Measurements from ENCODE around the gene TCEA3.
A peak's percentile ranks its signal among the peaks of the same experiment; 100 is the strongest.

Gene TCEA3

DNA sequence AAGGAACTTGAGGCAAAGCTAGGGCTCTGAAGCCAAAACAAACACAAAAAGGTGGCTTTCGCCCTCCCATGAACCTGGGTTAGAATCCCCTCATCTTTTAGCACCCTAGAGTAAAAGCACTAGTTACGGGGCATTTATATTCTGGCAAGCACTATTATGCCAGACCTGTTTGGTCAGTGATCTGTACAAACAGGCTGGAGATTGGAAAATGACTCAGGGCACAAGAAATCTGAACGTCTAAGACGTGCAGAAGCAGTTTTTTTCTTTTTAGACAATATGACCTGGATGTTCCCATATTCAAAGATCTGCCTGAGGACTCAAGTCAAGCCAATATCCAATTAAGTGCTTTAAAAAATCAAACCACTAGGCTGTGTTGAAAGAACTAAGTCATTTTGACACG is 58.0 kb downstream of the TCEA3 start:
- DNase-seq, result no peak

DNA sequence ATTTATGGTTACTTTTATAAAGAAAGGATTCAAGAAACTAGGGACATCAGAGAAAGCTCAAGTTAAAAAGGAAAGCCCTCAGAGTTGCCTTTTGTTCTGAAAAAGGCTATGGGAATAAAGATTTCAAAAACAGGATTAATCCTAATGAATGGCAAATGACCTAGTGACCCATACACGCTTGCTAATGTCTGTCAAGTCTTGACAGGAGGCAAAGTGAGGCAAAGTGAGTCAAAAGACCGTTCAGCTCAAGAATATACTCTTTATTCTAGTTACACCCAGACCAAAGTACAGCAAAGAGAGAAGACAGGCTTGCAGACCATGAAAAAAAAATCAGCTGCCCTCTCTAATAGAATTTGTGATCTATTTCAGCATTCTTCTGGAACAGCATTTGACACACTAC is 58.4 kb downstream of the TCEA3 start:
- DNase-seq, result no peak

DNA sequence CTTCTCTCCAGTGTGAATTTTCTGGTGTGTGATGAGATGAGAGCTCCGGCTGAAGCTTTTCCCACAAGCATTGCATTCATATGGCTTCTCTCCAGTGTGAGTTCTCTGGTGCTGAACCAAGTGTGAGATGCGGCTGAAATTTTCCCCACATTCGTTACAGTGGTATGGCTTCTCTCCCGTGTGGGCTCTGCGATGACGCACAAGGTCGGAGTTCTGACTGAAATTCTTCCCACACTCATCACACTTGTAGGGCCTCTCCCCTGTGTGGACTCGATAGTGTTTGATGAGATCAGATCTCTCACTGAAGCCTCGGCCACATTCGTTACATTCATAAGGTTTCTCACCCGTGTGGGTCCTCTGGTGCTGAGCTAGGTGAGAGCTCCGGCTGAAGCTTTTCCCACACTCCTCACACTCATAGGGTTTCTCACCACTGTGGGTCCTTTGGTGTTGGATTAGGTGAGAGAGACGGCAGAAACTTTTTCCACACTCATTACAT is 62.3 kb downstream of the TCEA3 start:
- no peak for DNase-seq

DNA sequence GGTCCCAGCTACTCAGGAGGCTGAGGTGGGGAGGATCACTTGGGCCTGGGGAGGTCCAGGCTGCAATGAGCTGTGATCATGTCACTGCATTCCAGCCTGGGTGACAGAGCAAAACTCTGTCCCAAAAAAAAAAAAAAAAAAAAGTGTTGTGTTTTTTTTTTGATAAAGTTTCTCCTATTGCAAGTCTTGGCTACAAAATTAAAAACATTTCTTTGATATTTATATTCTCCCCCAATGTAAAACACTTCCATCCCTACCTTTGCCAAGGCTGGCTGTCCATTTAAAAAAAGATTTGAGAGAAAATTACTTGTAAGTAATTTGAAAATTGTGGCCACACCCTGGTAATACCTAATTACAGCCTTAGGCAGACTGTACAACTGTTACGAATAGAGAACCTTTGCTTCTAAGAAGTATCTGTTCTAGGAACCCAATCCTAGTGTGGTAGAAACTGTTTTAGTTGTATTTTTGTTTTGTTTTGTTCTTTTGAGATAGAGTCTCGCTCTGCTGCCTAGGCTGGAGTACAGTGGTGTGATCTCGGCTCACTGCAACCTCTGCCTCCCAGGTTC is 66.2 kb downstream of the TCEA3 start:
- DNase-seq, result no peak

DNA sequence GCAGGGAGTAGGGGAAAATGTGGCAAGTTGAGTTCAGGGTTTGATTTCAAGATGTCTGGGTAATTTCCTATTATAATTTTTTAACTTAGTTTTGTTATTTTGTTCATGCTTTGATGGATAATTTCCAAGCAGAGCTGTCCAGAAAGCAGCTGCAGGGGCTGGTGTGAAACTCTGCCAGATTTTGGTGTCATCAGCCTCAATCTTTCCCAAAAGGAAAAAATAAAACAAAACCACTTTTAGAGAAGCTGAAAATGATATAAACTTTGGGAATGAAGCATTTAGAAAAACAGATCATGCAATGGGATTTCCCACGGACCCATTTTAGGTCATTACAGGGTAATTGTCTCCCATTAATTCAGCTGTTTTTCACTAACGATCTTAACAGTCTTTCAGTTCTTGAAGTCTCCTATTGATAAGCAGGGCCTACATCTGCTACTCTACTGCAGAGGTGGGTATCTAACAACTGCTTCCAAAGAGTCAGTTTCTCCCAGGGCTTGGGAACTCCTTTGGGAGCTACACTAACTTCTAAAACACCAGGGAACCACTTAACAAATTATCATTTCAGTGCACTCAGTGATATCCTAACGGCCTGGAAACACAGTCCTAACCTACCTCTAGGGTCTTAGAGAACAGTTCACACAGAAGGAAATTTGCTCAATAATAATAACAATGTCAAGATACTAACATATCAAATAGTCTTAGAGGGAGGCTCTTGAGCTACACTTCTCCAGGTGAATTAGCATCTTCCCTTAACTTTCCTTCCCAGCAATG is 67.2 kb downstream of the TCEA3 start:
- no peak for DNase-seq

DNA sequence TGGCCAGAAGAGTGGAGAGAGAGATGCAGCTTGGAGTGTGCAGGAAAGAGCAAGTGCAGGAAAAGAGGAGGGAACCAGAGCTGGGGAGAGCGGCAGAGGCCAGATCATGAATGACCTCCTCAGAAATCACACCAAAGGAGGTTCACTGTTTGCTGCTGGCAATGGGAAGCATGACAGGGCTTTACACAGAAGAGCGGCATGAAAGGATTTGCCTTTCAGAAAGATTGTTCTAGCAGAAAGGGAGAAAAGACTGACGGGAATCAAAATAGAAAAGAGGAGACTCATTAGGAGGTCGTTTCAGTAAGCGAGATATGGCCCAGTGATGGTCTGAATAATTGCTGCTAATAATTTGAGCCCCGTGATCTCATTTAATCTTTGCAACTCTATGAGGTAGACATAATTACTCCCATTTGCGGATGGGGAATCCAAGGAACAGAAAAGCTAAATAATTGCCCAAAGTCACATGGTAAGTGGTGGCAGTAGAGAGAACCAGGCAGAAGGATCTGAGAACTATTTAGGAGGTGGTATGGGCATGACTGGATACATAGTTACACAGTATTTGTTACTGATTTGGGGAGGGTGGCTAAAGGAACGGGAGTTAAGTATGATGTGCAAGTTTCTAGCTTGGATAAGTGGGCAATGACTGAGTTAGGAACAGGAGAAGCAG is 67.9 kb downstream of the TCEA3 start:
- DNase-seq, result no peak

DNA sequence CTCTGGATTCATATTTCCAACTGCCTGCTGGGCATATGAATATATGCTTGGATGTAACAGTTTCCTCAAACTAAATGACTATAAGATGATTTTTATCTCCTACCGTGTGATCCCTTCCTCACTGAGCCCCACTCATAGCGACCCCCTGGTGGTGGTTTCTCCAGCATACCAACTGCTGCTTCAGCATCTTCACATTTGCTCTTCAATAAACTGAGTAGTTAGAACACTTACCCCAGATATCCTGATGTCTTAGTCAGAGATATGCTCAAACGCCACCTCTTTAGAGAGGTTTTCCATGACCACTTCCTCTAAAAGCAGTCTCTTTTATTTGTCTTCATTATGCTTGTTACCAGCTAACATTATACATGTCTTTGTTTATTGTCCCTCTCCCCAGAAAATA is 70.3 kb downstream of the TCEA3 start:
- no peak for DNase-seq

DNA sequence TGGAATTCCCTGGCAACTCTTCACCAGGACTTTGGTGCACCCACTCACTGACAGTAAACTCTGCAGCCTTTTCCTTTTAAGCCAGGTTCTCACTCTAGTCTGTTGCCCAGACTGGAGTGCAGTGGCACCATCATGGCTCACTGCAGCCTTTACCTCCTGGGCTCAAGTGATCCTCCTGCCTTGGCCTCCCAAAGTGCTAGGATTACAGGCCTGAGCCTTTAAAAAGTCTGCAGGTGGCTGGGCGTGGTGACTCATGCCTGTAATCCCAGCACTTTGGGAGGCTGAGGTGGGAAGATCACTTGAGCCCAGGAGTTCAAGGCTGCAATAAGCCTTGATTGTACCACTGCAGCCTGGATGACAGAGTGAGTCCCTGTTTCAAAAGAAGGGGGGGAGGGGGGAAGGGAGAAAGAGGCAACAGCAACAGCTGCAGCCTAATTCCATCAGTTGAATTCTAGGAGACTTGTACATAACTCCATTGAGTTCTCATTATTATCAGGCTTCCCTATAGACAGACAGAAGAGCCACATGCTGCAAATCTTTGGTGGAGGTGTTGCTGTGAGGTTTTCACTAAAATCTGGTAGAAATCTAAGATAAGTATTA is 72.4 kb downstream of the TCEA3 start:
- DNase-seq, result no peak

DNA sequence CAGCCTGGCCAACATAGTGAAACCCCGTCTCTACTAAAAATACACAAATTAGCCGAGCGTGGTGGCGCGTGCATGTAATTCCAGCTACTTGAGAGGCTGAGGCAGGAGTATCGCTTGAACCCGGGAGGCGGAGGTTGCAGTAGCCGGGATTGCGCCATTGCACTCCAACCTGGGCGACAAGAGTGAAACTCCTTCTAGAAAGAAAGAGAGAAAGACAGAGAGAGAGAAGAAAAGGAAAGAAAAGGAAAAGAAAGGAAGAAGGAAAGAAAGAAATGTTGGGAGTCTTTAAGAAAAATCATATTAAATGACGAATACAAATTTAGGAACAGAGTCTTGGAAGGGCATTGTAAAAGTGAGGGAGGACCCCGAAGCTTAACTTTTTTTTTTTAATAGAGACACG is 78.6 kb downstream of the TCEA3 start:
- no peak for DNase-seq

DNA sequence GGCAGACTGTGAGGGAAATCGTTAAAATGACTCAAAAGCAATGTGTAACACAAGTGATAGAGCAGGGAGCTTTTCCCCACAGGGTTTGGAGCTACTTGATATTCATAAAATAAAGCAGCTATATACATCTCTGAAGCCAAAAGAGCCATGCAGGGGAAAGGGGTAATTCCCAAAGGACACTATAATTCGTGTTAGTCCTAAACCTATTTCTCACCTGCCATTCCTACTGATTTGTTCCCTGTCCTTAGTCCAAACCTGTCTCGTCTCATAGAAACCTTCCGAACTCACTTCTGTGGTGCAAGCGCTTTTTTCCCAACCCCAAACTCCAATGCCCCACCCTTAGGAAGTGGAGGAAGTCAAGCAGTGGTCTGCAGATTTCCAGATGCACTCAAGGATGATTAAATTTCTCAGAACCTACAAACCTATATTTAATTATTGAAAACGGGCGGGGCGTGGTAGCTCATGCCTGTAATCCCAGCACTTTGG is 79.5 kb downstream of the TCEA3 start:
- DNase-seq, result no peak

DNA sequence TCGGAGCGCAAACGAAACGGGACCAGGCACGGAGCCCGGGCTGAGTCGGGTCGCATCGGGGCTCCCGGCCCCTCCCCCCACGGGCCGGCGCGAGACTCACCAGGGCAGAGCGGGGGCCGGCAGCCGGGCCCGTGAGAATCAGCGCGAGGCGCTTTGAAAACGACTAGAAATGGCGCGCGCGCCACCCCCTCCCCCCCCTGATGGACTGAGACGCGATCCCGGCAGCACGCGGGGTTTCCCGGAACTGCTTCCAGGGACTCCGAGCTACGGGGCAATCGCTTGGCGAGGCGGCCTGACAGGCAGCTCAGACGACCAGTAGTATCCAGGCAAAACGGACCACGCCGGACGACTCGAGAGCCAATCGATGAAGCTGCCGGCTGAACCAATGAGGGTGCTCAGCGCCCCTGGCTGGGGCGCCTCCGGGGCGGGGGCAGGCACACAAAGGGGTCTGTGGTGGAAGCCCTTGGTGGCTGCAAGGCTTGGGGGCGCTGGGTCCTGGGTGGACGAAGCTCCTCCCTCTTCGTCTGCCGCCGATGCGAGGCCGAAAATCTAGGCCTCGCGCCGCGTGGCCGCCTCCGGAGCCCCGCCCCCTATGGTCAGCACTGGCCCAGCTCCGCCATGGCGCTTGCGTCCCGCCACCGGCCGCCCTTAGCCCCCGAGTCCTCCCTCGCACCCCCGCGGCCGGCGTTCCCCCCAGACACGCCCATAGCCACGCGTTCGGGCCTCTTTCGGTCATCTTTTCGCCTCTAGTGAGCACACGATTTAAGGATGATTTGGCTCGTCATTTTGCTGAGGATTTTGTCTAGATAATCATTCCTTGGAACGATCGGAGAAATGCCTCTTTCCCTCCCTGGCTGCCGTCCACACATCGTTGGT is 80.2 kb downstream of the TCEA3 start, which contains the start of gene HNRNPR:
Gene HNRNPR (minus strand): TSS at position 174 of the 876 bp plus-strand sequence. CDS start 3,276 bp downstream, outside the sequence.
- peak; percentile 99 for DNase-seq

DNA sequence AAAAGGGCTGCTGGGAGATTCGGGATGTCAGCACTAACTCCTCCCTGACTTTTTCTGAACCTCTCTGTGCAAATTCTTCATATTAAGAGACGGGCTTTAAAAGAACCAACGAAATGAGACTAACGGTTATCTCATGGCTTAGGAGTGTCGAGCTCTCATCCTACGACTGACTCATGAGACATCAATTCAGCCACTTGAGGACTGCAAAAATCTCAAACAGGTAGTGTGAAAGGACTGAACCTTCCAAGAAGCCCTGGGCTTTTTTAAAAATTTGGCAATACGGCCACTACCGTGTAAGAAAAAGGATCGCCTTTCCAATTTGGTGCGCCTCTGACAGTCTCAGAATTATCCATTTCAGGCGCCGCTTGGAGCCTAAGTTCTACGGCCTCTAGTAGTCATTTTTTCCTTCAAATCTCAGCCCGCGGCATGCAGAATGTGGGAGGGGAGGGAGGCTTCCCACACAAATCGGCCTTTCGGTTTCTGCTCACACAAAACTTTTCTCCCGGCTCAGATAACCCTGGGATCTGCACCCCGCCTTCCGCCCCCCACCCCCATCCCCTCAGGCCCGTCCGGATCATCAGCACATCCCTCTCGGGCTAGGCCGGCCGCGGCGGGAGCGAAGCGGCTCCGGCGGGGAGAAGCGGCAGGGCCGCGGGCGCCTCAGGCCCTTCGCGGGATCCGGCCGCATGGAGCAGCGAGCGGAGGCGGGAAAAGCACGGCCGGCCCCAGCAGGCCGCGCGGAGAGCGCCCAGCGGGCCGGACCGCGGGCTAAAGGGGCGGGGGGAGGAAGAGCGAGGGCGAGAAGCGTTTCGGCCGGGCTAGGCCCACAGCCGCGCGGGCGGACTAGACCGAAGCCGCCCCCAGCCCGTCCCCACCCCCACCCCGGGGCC is 81.1 kb downstream of the TCEA3 start:
- DNase-seq, result peak in 1 of 2 donors; percentile 24

DNA sequence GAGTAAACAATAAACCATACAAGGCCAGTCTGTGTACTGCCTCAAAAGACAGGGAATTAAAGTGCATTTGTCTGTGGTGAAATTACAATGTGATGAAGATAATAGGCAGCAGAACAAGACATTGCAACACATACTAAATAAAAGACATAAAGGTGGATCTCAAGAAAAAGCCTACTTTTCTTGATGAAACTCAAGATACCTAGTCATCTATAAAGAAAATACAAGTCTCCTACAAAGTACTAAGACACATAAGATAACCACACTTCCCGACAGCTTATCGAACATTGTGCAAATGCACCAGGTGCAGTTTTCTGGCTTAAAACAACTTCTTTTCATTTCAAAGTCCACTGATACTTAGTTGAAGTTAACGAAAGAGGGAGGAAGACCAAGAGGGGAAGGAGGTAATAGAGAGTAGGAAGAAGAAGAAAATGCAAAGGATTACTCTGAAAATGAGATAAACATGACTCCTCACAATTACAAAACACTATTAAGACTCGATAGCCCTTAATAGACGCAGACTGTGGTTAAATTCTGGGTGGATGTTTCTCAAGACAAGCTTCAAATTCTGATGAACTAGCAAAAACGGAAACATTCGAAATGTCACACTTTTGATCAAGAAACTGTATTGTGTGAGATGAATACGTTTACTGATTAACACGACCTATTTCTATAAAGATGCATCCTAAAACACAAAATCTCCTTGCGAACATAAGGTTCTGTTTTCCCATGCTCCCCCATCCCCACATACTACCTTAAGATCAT is 82.4 kb downstream of the TCEA3 start:
- peak in 1 of 2 donors; percentile 7 for DNase-seq

DNA sequence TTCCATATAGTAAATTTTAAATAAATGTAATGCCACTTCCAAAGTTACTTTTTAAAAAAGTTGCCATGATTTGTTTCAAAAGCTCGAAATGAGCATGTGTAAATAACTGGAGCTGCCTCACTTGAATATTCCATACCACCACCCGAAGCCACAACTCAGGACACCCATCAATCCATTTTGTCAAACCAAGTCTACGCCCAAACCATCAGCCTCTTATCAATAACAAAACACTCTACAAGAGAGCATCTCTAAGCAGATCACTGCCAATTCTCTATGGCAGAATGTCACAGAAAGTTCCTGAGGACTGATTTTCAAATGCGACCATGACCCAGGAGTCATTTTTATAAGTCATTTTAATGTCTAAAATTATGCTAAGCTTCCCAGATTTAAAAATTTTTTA is 84.9 kb downstream of the TCEA3 start:
- no peak for DNase-seq

DNA sequence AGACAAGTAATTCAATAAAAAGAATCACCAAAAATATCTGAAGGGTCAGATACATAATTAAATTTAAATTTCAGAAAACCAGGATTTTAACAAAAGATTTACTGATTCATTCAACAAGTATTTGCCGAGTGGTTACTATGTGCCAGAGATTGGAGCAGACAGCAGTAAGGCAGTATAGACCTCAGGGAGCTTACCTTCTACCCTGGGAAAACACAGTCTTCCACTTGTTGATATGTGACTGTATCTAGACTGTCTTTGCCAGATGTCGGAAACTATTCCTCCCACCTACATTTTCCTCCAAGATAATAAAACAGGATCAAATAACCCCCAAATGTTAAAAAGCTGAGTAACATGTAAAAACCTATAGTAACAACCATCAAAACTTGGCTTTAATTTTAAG is 86.7 kb downstream of the TCEA3 start:
- DNase-seq, result no peak

DNA sequence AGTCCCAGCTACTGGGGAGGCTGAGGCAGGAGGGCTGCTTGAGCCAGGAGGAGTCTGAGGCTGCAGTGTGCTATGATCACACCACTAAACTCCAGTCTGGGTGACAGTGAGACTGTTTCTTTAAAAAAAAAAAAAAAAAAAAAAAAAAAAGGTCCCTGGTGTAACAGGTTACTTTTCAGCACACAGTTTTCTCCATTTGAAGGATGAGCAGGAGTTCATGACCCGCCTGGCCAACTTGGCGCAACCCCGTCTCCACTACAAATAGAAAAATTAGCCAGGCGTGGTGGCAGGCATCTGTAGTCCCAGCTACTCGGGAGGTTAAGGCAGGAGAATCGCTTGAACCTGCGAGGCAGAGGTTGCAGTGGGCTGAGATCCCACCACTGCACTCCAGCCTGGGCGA is 92.8 kb downstream of the TCEA3 start:
- no peak for DNase-seq
